ENCODE measurements around the gene CATSPERE. TPM values are rescaled to one million over a fixed set of nuclear protein-coding genes. Genes with fewer than 3 reads are reported as not detected.

CATSPERE gene
- total and polyA plus RNA-seq, 2 donors (not counting 3 experiments of a cell fraction or from before 2014, with no cell fraction given) = 0.61 to 1.9 TPM

GRCh38 chr1:244585867-244586266 is 124.8 kb downstream of the CATSPERE start:
- CTCF ChIA-PET = no interaction called here
- intact Hi-C loops (cut with micrococcal nuclease) = no loop called here

DNA sequence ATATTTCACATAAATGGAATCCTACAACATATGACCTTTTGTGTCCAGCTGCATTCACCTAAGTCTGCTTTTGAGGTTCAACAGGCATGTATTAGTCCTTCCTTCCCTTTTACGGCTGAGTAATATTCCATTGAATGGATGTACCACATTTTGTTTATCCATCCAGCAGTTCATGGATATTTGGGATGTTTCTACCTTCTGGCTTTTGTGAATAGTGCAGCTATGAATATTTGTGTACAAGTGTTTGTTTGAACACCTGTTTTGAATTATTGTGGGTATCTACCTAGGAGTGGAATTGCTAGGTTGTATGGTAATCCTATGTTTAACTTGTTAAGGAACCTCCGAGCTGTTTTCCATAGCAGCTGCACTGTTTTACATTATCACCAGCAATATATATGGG is 129.6 kb downstream of the CATSPERE start:
- ChIA-PET CTCF (no interaction called here), POLR2A (no interaction called here)
- Histone ChIP-seq H3K36me3 (ENCODE audit: control insufficient read depth in 2 of 2, extremely low read depth in 1 of 2, insufficient read depth in 2 of 2, low read length in 2 of 2) (no peaks in the 10 kb centered on the region), H4K20me1 (replicated peaks; ENCODE audit: control insufficient read depth, extremely low read depth, insufficient read depth, low read length) (no peaks in the 10 kb centered on the region), H3K9me3 (replicated peaks; ENCODE audit: control insufficient read depth, insufficient read depth, low read length) (no peaks in the 10 kb centered on the region), H3K79me2 (ENCODE audit: control insufficient read depth, insufficient read depth, low read length) (no peaks in the 10 kb centered on the region), H3K4me1 (ENCODE audit: control insufficient read depth, extremely low read depth, insufficient read depth, low read length) (no peaks in the 10 kb centered on the region), H3K9me1 (replicated peaks; ENCODE audit: control insufficient read depth, extremely low read depth, insufficient read depth, low read length) (no peaks in the 10 kb centered on the region), H3K9ac (replicated peaks; ENCODE audit: extremely low read depth, insufficient read depth, low read length) (no peak overlapping the region), H2AFZ (ENCODE audit: low read depth, low read length) (no peak overlapping the region), H3K4me2 (ENCODE audit: insufficient read depth, low read length) (no peak overlapping the region), H3K27me3 (ENCODE audit: control insufficient read depth in 2 of 2, insufficient read depth in 2 of 2, low read length in 2 of 2) (no peaks in the 10 kb centered on the region), H3K4me3 (replicated peaks in 1 of 3; ENCODE audit: insufficient read depth in 1 of 3, low read depth in 1 of 3, low read length in 3 of 3) (no peak overlapping the region), H3K27ac (ENCODE audit: insufficient read depth, low read depth, low read length) (no peak overlapping the region)
- FAIRE-seq (no peak), DNase-seq (ENCODE audit: low read depth, low spot score) (no peak)
- no TSS peak for BruUV-seq (replicated peaks)
- dilution Hi-C loops (cut with MboI; ENCODE audit: extremely low pct_ligation_motif_present, low sequenced_read_pairs) (no loop called here), intact Hi-C loops (cut with micrococcal nuclease) (no loop called here)
- no peak for TF ChIP-seq JUN (IDR thresholded peaks at IDR 0.05; ENCODE audit: borderline replicate concordance, insufficient read depth, insufficient read length, low read depth)
- TF ChIP-seq POLR2AphosphoS5 (IDR thresholded peaks at IDR 0.05; ENCODE audit: insufficient read depth, low read depth, low read length) = no peak
- no peak for TF ChIP-seq MYC (IDR thresholded peaks at IDR 0.05; ENCODE audit: low read depth, low read length)
- TF ChIP-seq GATA2 (IDR thresholded peaks at IDR 0.05; ENCODE audit: insufficient read depth, insufficient read length, low read depth, low read length) = no peak

More at GRCh38 chr1:244585867-244586266, 124.8 kb downstream of the CATSPERE start:
- Histone ChIP-seq H3K9me3 (replicated peaks; ENCODE audit: control insufficient read depth, insufficient read depth, low read length) (no peaks in the 10 kb centered on the region), H3K27me3 (ENCODE audit: control insufficient read depth in 2 of 2, insufficient read depth in 2 of 2, low read length in 2 of 2) (no peaks in the 10 kb centered on the region), H3K4me1 (ENCODE audit: control insufficient read depth, extremely low read depth, insufficient read depth, low read length) (no peaks in the 10 kb centered on the region), H3K27ac (ENCODE audit: insufficient read depth, low read depth, low read length) (no peak overlapping the region), H2AFZ (ENCODE audit: low read depth, low read length) (no peak overlapping the region), H3K9me1 (replicated peaks; ENCODE audit: control insufficient read depth, extremely low read depth, insufficient read depth, low read length) (no peaks in the 10 kb centered on the region), H4K20me1 (replicated peaks; ENCODE audit: control insufficient read depth, extremely low read depth, insufficient read depth, low read length) (no peaks in the 10 kb centered on the region), H3K36me3 (ENCODE audit: control insufficient read depth in 2 of 2, extremely low read depth in 1 of 2, insufficient read depth in 2 of 2, low read length in 2 of 2) (no peaks in the 10 kb centered on the region), H3K9ac (replicated peaks; ENCODE audit: extremely low read depth, insufficient read depth, low read length) (no peak overlapping the region), H3K79me2 (ENCODE audit: control insufficient read depth, insufficient read depth, low read length) (no peaks in the 10 kb centered on the region), H3K4me2 (ENCODE audit: insufficient read depth, low read length) (no peak overlapping the region), H3K4me3 (replicated peaks in 1 of 3; ENCODE audit: insufficient read depth in 1 of 3, low read depth in 1 of 3, low read length in 3 of 3) (no peak overlapping the region)
- no peak for TF ChIP-seq POLR2A (IDR thresholded peaks at IDR 0.05; ENCODE audit: low read depth, low read length)
- TF ChIP-seq, protein P1, sequence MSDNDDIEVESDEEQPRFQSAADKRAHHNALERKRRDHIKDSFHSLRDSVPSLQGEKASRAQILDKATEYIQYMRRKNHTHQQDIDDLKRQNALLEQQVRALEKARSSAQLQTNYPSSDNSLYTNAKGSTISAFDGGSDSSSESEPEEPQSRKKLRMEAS (IDR thresholded peaks at IDR 0.05; ENCODE audit: insufficient read depth, insufficient read length) = no peak
- DNase-seq (ENCODE audit: low read depth, low spot score) (no peak), FAIRE-seq (no peak)
- BruUV-seq (replicated peaks) = no TSS peak
- dilution Hi-C loops (cut with MboI; ENCODE audit: extremely low pct_ligation_motif_present, low sequenced_read_pairs) = no loop called here
- POLR2A ChIA-PET = no interaction called here

All from endothelial cell of umbilical vein (primary cell).